Measurements from ENCODE around the gene NDUFB3.

- TF ChIP-seq POLR2AphosphoS5 (IDR thresholded peaks at IDR 0.05; ENCODE audit: borderline replicate concordance, low read depth, low read length) = no peak
- TF ChIP-seq EZH2 (IDR thresholded peaks at IDR 0.05) = no peak
- no peak for TF ChIP-seq FOXP2 (optimal IDR thresholded peaks at IDR 0.05; ENCODE audit: control extremely low read depth, extremely low read length, insufficient read depth)
Measured at GRCh38 chr2:201128933-201129505, 57.2 kb downstream of the NDUFB3 start.
